HepG2 (cell line): ENCODE results near the gene LAMB4. TPM values are rescaled to one million over a fixed set of nuclear protein-coding genes. Genes with fewer than 3 reads are reported as not detected.

Experiments used
- ATAC-seq: fragments of 200-7000 bp; cut with Tn5 transposase; 3 replicates; pipeline ENCODE4 v1.9.1; 2020; ENCODE audit warnings: mild to moderate bottlenecking, moderate library complexity
- BruUV-seq: library from RNA; stranded (reverse); fragments of 400-500 nt; replicated peaks from 2 replicates; lab custom pipeline; 2021; lab: Mats Ljungman, UMichigan
- CTCF ChIA-PET: fragments of 300-600 bp; formaldehyde crosslinking; extraction: SDS; loops from one replicate; lab custom pipeline; 2021; ENCODE audit warnings: low total read pairs, inconsistent platforms, low intra/inter-chr PET ratio; lab: Yijun Ruan, JAX
- POLR2A ChIA-PET: fragments of 350-600 bp; sonication (Branson Sonifier 250); formaldehyde crosslinking; loops from one replicate; lab custom pipeline; 2020; ENCODE audit warnings: antibody characterized with exemption, inconsistent platforms; lab: Yijun Ruan, JAX
- DNase-seq: peaks from one replicate; pipeline ENCODE4 v3.0.0-alpha.2; 2015; ENCODE audit warnings: low spot score
- FAIRE-seq: peaks from 3 replicates; lab custom pipeline; 2011; peaks lifted over from hg19 to GRCh38; lab: Jason Lieb, UNC
- H2AFZ ChIP-seq: one replicate; pipeline ENCODE4 v1.6.1; 2011; ENCODE audit warnings: low read length, inconsistent platforms
- H3K27ac ChIP-seq: fragments of 300-600 bp; 3 replicates; pipeline ENCODE4 v1.8.0; 2011; ENCODE audit warnings: mixed run types, mild to moderate bottlenecking, mixed read lengths, low read length, inconsistent platforms; ENCODE audit not compliant: insufficient read depth; ENCODE audit errors: extremely low read length
- H3K27me3 ChIP-seq, 2 experiments: fragments of 200-600 bp in 1 of 2; 2 replicates in 1 of 2; 3 replicates in 1 of 2; pipeline versions ENCODE4 v1.6.0 to v1.8.0; 2011; ENCODE audit warnings: low read length in 2 of 2, mild to moderate bottlenecking in 2 of 2, moderate library complexity in 2 of 2, inconsistent platforms in 1 of 2; ENCODE audit not compliant: insufficient read depth in 2 of 2, control insufficient read depth in 1 of 2
- H3K36me3 ChIP-seq, 2 experiments: fragments of 200-600 bp in 1 of 2; replicated peaks in 1 of 2; 2 replicates in 1 of 2; 3 replicates in 1 of 2; pipeline versions ENCODE4 v1.5.1 to v1.8.0; 2011; ENCODE audit warnings: low read length in 2 of 2, inconsistent platforms in 1 of 2; ENCODE audit not compliant: insufficient read depth in 2 of 2, control insufficient read depth in 1 of 2
- H3K4me1 ChIP-seq: 2 replicates; pipeline ENCODE4 v1.5.1; 2012; ENCODE audit warnings: low read length, inconsistent platforms; ENCODE audit not compliant: insufficient read depth
- H3K4me2 ChIP-seq: 2 replicates; pipeline ENCODE4 v1.6.0; 2011; ENCODE audit warnings: low read depth, low read length, inconsistent platforms
- H3K4me3 ChIP-seq, 3 experiments: fragments of 200-600 bp in 1 of 3; sonication (generic), shearing (Covaris generic) in 1 of 3; replicated peaks in 1 of 3; 2 replicates each; pipeline ENCODE4 v1.5.1; 2011 to 2016; ENCODE audit warnings: low read length in 3 of 3, inconsistent platforms in 2 of 3, low read depth in 2 of 3, mild to moderate bottlenecking in 2 of 3, control low read depth in 1 of 3, mixed read lengths in 1 of 3; ENCODE audit not compliant: insufficient read depth in 1 of 3
- H3K79me2 ChIP-seq: one replicate; pipeline ENCODE4 v1.6.1; 2011; ENCODE audit warnings: low read length, inconsistent platforms; ENCODE audit not compliant: insufficient read depth
- H3K9ac ChIP-seq: 2 replicates; pipeline ENCODE4 v1.6.0; 2011; ENCODE audit warnings: mild to moderate bottlenecking, low read depth, low read length, inconsistent platforms; ENCODE audit not compliant: insufficient read depth
- H3K9me3 ChIP-seq: 2 replicates; pipeline ENCODE4 v1.5.1; 2012; ENCODE audit warnings: mild to moderate bottlenecking, low read length
- H4K20me1 ChIP-seq: 2 replicates; pipeline ENCODE4 v1.6.0; 2011; ENCODE audit warnings: inconsistent platforms, mild to moderate bottlenecking, low read length, moderate library complexity; ENCODE audit not compliant: insufficient read depth
- KAT2B ChIP-seq: fragments of 150-350 bp; IDR thresholded peaks from 2 replicates; pipeline ENCODE4 v1.6.1; 2014; ENCODE audit warnings: low read depth, low read length, borderline replicate concordance
- MXD4 ChIP-seq: IDR thresholded peaks from 2 replicates; pipeline ENCODE4 v1.6.1; 2016; ENCODE audit warnings: mild to moderate bottlenecking, missing biosample characterization, missing genetic modification reagents
- MYC ChIP-seq: sonication (generic); formaldehyde crosslinking; IDR thresholded peaks from 2 replicates; pipeline ENCODE4 v1.9.0; 2021; ENCODE audit warnings: missing genetic modification reagents, borderline replicate concordance
- MYPOP ChIP-seq: sonication (generic); formaldehyde crosslinking; IDR thresholded peaks from 2 replicates; pipeline ENCODE4 v1.8.1; 2023; ENCODE audit warnings: mild to moderate bottlenecking, moderate library complexity, missing genetic modification reagents
- NFAT5 ChIP-seq: sonication (generic); formaldehyde crosslinking; IDR thresholded peaks from 2 replicates; pipeline ENCODE4 v1.4.0; 2020; ENCODE audit warnings: missing genetic modification reagents
- REL ChIP-seq: sonication (generic); formaldehyde crosslinking; conservative IDR thresholded peaks from 2 replicates; pipeline ENCODE4 v1.8.0; 2022; ENCODE audit warnings: mild to moderate bottlenecking, missing genetic modification reagents, moderate library complexity
- RNF219 ChIP-seq: sonication (generic); formaldehyde crosslinking; IDR thresholded peaks from 2 replicates; pipeline ENCODE4 v1.5.0; 2020; ENCODE audit warnings: mild to moderate bottlenecking, missing genetic modification reagents
- SRSF4 ChIP-seq: fragments of 200-400 bp; formaldehyde crosslinking; IDR thresholded peaks from one replicate; pipeline ENCODE4 v1.6.1; 2018; ENCODE audit warnings: mild to moderate bottlenecking, low read depth, low read length, moderate library complexity; ENCODE audit not compliant: poor library complexity, severe bottlenecking
- THYN1 ChIP-seq: sonication (generic); formaldehyde crosslinking; IDR thresholded peaks from 2 replicates; pipeline ENCODE4 v1.8.1; 2023; ENCODE audit warnings: low read depth, mild to moderate bottlenecking, moderate library complexity, missing genetic modification reagents, borderline replicate concordance
- ZBTB37 ChIP-seq: sonication (generic); formaldehyde crosslinking; IDR thresholded peaks from 2 replicates; pipeline ENCODE4 v1.4.0; 2020; ENCODE audit warnings: mild to moderate bottlenecking, missing genetic modification reagents
- ZNF30 ChIP-seq: sonication (generic); formaldehyde crosslinking; IDR thresholded peaks from 2 replicates; pipeline ENCODE4 v1.5.0; 2020; ENCODE audit warnings: mild to moderate bottlenecking, missing genetic modification reagents
- ZNF549 ChIP-seq: sonication (generic); formaldehyde crosslinking; IDR thresholded peaks from 2 replicates; pipeline ENCODE4 v1.5.0; 2020; ENCODE audit warnings: missing genetic modification reagents
- WGBS: methylation state at CpG from one replicate; pipeline ENCODE4 v1.1.6; 2017; ENCODE audit warnings: low lambda C conversion rate; 5-methylcytosine and 5-hydroxymethylcytosine counted together
- in situ Hi-C: cut with HindIII; loops from 2 replicates; pipeline ENCODE4 v1.10.0; 2017; ENCODE audit warnings: low pct_unique_long_range_greater_than_20kb; ENCODE audit not compliant: extremely low pct_ligation_motif_present
- intact Hi-C: fragments of 100-400 bp; cut with micrococcal nuclease; formaldehyde crosslinking; loops from one replicate; pipeline ENCODE4 v1.10.0; 2022; ENCODE audit not compliant: unreplicated experiment
- polyA plus RNA-seq, 8 experiments: library from polyadenylated mRNA; depleted of rRNA in 3 of 8; stranded (reverse) in 7 of 8; unstranded in 1 of 8; fragments of >200 nt; fragmentation: Illumina TruSeq in 4 of 8; extraction: Trizol in 4 of 8; gene quantifications; 2 replicates each; pipeline versions ENCODE4 v1.2.1 to v1.2.3, GENCODE V29; 2011 to 2016; ENCODE audit warnings: low read depth in 4 of 8, missing spikeins in 1 of 8, mixed read lengths in 1 of 8; ENCODE audit not compliant: insufficient read depth in 1 of 8
- total RNA-seq, 5 experiments: library from RNA; depleted of rRNA; stranded (reverse); fragments of >200 nt; fragmentation: Illumina TruSeq; extraction: Trizol; gene quantifications; 2 replicates each; pipeline ENCODE4 v1.2.3, GENCODE V29; 2016; ENCODE audit warnings: low read depth in 1 of 5

The LAMB4 gene
- total and polyA plus RNA-seq, 2 of the 13 experiments (the other 11 are each of a cell fraction or from before 2014, with no cell fraction given), result 0.05 TPM; not detected in 1

GRCh38 chr7:108012499-108013430 is 117.4 kb downstream of the LAMB4 start:
- intact Hi-C loops, result loop anchor here (10.0 kb wide), 1 partner anchor 268 kb away; the partner anchor contains the start of gene CBLL1
- Histone ChIP-seq H2AFZ (no peak overlapping the region), H3K9ac (no peak overlapping the region; the same call in 1 of the 2 replicates), H3K27ac (peak overlapping the region; percentile 45), H3K36me3 (no peaks in the 10 kb centered on the region), H3K4me2 (peak overlapping the region; percentile 49), H3K4me3 (no peak overlapping the region), H3K9me3 (no peaks in the 10 kb centered on the region), H4K20me1 (no peaks in the 10 kb centered on the region), H3K27me3 (no peaks in the 10 kb centered on the region), H3K4me1 (peaks cover 96% of the 10 kb centered on the region), H3K79me2 (no peaks in the 10 kb centered on the region)
- in situ Hi-C loops, result no loop called here
- CTCF ChIA-PET, result no interaction called here
- ATAC-seq, result peak; percentile 42
- BruUV-seq, result no TSS peak
- POLR2A ChIA-PET, result interaction anchor here (0.9 to 1.2 kb wide), 5 partner anchors 8 to 46 kb away, joined by 3 to 7 read pairs (median 3); partner anchors contain the start of gene LAMB1
- peak; percentile 82 for FAIRE-seq
- WGBS, result 67% methylated on average over 8 of the region's 8 CpGs
- peak; percentile 95 for DNase-seq
- no peak for TF ChIP-seq ZNF549 (CRISPR knock-in tag)
- no peak for TF ChIP-seq ZNF30 (CRISPR knock-in tag)
- no peak for TF ChIP-seq MYC (CRISPR knock-in tag)
- no peak for TF ChIP-seq KAT2B
- no peak for TF ChIP-seq REL (CRISPR knock-in tag)
- no peak for TF ChIP-seq MYPOP (CRISPR knock-in tag)
- no peak for TF ChIP-seq THYN1 (CRISPR knock-in tag)
- TF ChIP-seq NFAT5 (CRISPR knock-in tag), result no peak
- no peak for TF ChIP-seq SRSF4
- TF ChIP-seq MXD4 (CRISPR knock-in tag), result no peak
- no peak for TF ChIP-seq ZBTB37 (CRISPR knock-in tag)
- no peak for TF ChIP-seq RNF219 (CRISPR knock-in tag)
